Measurements from ENCODE around the gene MCCC1.
"Not testable (repeated sequence)": the region's sequence is repeated elsewhere in the genome, so short reads cannot be mapped to it uniquely, and the experiment has no call there.

GRCh38 chr3:183103950-183104349, 4.7 kb upstream of the MCCC1 start:
- TF ChIP-seq CTCF (conservative IDR thresholded peaks at IDR 0.05); EZH2 (IDR thresholded peaks at IDR 0.05; ENCODE audit: low read depth): not testable (repeated sequence)

Measured in PC-9 (cell line).